IPS-20b (cell line): ENCODE measurements around the gene ROPN1.
A peak's percentile ranks its signal among the peaks of the same experiment; 100 is the strongest.
"Not testable (repeated sequence)": the region's sequence is repeated elsewhere in the genome, so short reads cannot be mapped to it uniquely, and the experiment has no call there.

Experiments used
- H3K27ac ChIP-seq: one replicate; pipeline ENCODE4 v1.5.1; 2013; ENCODE audit warnings: low read length
- H3K27me3 ChIP-seq: 2 replicates; pipeline ENCODE4 v1.6.1; 2013; ENCODE audit warnings: mild to moderate bottlenecking, low read length, inconsistent platforms; ENCODE audit not compliant: insufficient read depth
- H3K36me3 ChIP-seq: 2 replicates; pipeline ENCODE4 v1.6.1; 2013; ENCODE audit warnings: low read depth, mild to moderate bottlenecking, inconsistent platforms, low read length, moderate library complexity; ENCODE audit not compliant: insufficient read depth
- H3K4me1 ChIP-seq: 2 replicates; pipeline ENCODE4 v1.6.1; 2013; ENCODE audit warnings: mild to moderate bottlenecking, control low read depth, inconsistent platforms, low read length, moderate library complexity; ENCODE audit not compliant: insufficient read depth
- H3K4me3 ChIP-seq: 2 replicates; pipeline ENCODE4 v1.5.1; 2013; ENCODE audit warnings: mild to moderate bottlenecking, low read length, inconsistent platforms
- H3K9ac ChIP-seq: 2 replicates; pipeline ENCODE4 v1.6.1; 2013; ENCODE audit warnings: low read depth, mild to moderate bottlenecking, inconsistent platforms, low read length, moderate library complexity
- H3K9me3 ChIP-seq: 2 replicates; pipeline ENCODE4 v1.6.1; 2013; ENCODE audit warnings: mild to moderate bottlenecking, low read depth, low read length, inconsistent platforms; ENCODE audit not compliant: insufficient read depth

Gene ROPN1

DNA sequence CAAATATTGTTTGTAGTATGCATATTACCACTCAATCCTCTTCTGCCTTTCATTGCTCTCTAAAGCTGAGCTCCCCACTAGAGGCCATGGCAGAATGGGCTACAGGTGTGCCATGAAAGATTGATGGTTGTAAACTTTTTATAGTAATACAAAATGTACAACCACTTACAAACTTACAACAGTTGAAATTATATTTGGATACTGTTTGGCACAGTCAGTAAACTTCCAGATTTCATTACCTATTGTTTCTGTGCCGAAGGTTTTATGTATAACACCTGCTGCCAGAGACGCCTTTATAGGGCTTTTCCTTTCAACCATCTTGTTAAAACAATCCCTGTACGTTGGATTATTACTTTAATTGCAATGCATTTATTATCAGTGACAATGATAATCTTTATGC, 7.0 kb downstream of the ROPN1 start:
- no peak overlapping the region for H3K4me3 ChIP-seq
- H3K9ac ChIP-seq = no peak overlapping the region
- no peak overlapping the region for H3K27ac ChIP-seq
- no peaks in the 10 kb centered on the region for H3K36me3 ChIP-seq
- H3K27me3 ChIP-seq = peaks cover 30% of the 10 kb centered on the region
- H3K9me3 ChIP-seq = no peaks in the 10 kb centered on the region
- no peaks in the 10 kb centered on the region for H3K4me1 ChIP-seq

DNA sequence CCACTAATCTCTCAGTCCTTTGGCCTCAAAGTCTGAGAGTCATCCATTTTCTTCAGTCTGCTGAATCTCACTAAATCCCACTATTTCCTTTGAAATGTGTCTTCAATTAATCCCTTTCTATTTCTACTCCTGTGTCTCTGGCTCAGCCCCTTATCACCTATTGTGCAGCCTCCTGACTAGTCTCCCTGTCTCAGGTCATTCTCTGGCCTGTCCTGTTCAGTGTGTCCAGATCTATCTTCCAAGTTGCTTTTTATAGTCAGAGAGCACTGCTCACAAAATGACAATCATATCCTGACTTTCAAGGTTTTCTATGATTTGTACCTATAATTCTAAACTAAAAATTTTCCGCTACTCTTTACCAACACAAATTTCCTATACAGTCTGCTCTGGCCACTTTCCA, 7.6 kb downstream of the ROPN1 start:
- H3K36me3 ChIP-seq = no peaks in the 10 kb centered on the region
- no peak overlapping the region for H3K4me3 ChIP-seq
- H3K9ac ChIP-seq = no peak overlapping the region
- peaks cover 24% of the 10 kb centered on the region for H3K27me3 ChIP-seq
- H3K27ac ChIP-seq = no peak overlapping the region
- H3K4me1 ChIP-seq = no peaks in the 10 kb centered on the region
- H3K9me3 ChIP-seq = no peaks in the 10 kb centered on the region

DNA sequence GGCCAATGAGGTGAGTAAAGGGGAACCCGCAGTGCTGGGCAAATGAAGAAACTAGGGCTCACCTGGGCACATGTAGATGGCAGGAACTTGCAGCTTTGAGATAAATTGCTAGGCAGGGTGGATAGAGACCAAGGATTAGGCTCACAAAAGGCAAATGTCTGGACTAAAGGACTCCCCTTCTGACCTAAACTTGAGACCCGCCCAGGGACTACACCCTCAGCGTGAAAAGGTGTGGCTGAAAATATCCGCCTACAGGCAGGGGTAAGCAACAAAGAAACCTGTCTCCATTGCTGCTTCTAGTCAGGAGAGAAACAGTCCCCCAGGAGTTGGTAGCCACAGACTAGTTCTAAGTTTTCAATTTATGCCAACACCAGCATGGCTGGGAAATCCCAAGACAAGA, 10.6 kb downstream of the ROPN1 start:
- not testable (repeated sequence) for H3K36me3 ChIP-seq, H3K4me1 ChIP-seq, H3K27ac ChIP-seq, H3K9ac ChIP-seq, H3K9me3 ChIP-seq, H3K4me3 ChIP-seq, H3K27me3 ChIP-seq

DNA sequence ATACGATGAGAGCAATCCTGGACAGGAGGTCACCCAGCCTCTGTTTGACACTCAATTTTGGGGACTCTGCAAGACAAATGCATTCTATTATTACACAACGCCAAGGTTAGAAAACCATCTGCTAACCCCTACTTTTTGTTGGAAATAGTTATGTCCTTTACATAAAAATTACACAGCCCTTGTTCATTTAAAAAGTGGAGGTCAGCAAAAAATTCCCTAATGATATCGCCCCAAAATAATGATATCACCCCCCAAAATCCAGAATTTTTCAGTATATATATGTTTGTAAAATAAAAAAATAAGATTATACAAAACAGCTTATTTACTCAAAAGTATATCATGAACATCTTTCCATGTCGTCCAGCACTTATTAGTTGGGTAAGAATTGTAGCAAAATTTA, 11.4 kb downstream of the ROPN1 start:
- Histone ChIP-seq H3K9ac (no peak overlapping the region), H3K4me1 (no peaks in the 10 kb centered on the region), H3K36me3 (no peaks in the 10 kb centered on the region), H3K27ac (no peak overlapping the region), H3K27me3 (no peaks in the 10 kb centered on the region; the same call in 1 of the 2 replicates), H3K9me3 (no peaks in the 10 kb centered on the region), H3K4me3 (peak overlapping the region; percentile 67; the same call in 1 of the 2 replicates)

DNA sequence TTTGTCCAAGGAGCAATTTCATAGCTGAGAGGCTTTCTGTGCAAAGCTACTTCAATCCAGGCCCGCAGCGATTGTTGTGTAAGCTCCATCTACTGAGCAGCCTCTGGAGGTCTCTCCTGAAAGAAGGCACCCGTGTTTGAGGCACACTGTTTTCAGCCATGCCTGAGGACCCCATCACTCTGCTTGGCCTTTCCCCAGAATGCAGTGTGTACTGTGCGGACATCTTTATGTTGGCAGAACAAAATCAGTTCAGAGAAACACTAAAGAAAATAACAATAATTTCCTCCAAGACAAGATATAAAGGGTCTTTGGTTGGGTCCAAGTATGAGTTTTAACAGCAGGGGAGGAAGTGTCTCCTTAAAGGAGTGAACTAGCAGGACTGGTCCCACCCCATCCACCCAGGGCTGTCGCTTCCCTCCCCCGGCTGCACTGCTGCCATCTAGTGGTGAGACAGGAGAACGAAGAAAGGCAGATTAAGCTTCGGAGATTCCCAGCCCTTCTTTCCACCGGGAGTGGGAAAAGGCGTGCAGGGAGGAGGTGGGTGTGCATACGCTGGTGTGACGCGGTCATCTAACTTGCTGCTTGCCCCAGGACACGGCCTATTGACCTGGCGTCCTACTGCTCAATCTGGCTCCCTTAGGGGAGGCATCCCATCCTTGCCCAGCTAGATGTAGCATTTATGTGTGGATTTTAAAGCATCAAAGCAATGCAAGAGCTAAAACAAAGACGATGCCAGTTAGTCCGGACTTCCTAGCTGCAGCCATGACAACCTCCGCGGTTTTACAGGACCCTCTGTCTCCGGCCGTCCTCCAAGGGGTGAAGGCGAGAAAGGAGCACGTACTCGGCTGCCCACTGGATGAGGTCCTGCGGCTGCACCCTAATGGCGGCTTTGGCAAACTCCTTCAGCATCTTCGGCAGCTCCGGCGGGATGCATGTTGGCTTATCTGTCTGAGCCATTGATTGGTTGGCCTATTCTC, 12.1 kb downstream of the ROPN1 start:
- H3K4me1 ChIP-seq, H3K27ac ChIP-seq, H3K9me3 ChIP-seq, H3K27me3 ChIP-seq, H3K36me3 ChIP-seq: not testable (repeated sequence)
- H3K9ac ChIP-seq = peak overlapping the region; percentile 61; the same call in 1 of the 2 replicates
- peak overlapping the region; percentile 67 for H3K4me3 ChIP-seq

DNA sequence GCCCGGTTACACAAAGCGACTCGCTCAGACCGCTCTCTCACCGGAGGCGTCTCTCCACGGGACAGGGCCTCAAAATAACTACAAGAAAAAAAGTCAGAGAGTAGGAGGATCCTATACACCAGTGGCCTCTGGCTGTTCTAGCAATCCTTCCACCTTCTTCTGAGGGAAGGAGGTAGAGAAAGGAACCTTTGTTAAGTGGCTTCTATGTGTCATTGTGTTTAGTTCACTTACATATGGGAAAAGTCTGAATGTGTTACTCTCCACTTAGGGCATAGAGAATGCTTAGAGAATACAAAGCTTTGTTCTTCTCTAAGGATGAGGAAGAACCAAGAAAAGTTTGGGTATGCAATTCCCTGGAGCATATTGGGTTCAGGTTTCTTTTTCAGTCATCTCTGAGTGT, 15.0 kb downstream of the ROPN1 start:
- H3K4me3 ChIP-seq, H3K4me1 ChIP-seq, H3K9ac ChIP-seq, H3K27ac ChIP-seq, H3K36me3 ChIP-seq, H3K9me3 ChIP-seq, H3K27me3 ChIP-seq: not testable (repeated sequence)

DNA sequence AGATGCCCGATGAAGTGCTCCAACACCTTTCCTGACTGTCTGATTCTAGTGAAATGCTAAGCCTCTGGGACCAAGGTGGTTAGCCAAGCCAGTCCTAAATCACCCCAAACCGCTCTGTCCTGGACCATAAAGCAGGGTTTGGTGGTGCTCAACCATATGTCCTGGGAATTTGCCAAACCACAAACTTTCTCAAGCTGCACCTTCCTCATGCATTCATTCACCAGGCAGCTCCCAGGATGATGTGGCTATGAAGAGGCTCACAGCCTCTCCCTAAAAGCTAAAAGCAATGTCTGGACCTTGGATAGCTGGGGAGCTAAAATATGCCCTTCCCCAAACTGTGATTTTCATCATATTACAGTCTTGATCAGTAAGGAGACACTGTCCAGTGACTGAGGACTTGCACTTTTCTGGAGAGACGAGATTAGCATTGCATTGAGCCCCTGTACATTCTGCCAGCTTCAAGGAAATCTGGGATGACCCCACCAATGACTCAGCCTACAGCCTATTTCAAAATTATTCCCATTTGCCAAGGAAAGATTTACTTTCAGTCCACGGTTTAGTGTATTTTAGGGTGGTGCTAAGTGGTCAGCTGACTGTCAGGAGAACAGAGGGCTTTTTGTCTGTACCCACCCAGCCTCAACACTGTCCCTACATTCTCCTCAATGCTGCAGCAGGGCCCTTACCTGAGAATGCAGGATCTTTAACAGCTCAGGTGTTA, 15.6 kb downstream of the ROPN1 start:
- H3K27me3 ChIP-seq, H3K9ac ChIP-seq, H3K4me1 ChIP-seq, H3K4me3 ChIP-seq, H3K9me3 ChIP-seq, H3K27ac ChIP-seq, H3K36me3 ChIP-seq: not testable (repeated sequence)

DNA sequence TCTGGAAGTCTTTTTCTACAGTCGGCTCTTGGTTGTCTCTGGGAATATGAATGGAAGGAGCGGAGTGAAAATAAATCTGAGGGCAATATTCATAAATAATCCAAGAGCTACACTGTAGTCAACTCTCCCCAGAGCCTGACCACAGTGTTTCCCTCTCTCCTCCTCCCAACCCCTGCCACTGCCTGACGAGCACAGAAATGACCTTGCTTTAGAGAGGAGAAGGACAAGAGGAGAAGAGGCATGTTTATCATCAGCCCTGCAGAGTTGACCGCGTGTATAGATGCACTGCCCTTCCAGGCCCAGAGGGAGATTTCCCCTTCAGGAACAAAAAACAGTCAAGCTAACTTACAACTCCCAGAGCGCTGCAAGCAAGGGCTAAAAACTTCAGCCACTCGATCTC, 16.9 kb downstream of the ROPN1 start:
- not testable (repeated sequence) for H3K9ac ChIP-seq, H3K4me3 ChIP-seq, H3K27me3 ChIP-seq, H3K9me3 ChIP-seq, H3K4me1 ChIP-seq, H3K36me3 ChIP-seq, H3K27ac ChIP-seq

DNA sequence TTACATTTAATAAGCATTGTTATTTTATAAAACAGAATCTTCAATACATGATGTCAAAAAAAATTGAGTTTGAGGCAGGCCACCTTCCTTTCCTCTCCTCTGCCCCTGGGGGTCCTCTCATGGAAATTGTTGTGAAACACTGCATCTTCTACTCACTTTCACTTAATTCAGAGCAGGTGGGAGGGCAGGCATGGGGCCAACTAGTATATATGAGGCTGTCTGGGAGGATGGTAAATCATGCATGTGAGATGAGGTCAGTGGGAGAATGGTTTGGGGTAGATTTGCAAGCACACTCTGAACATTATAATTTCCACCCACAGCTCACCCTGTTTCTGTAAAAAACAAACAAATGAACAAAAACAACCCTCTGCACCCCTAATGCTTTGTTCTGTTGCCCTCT, 20.5 kb downstream of the ROPN1 start:
- Histone ChIP-seq H3K36me3 (no peaks in the 10 kb centered on the region), H3K9ac (no peak overlapping the region), H3K27ac (no peak overlapping the region), H3K27me3 (no peaks in the 10 kb centered on the region), H3K9me3 (no peaks in the 10 kb centered on the region), H3K4me1 (no peaks in the 10 kb centered on the region), H3K4me3 (no peak overlapping the region)

DNA sequence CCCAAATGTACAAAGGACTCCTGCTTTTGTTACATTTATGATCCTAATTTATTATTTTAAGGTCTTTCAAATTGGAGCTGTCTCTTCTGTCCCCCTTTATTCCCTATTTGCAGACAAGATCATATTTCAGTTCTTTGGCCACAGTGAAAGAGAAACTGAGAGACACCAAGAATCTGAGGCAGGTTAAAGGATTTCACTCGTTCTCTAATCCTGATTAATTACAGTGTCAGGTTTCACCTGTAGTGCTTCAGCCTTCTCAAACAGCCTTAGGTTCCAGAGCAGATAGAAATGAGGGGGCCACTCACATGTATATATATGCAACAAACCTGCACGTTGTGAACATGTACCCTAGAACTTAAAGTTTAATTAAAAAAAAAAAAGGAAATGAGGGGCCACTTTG, 24.7 kb downstream of the ROPN1 start:
- not testable (repeated sequence) for H3K36me3 ChIP-seq, H3K4me1 ChIP-seq, H3K27me3 ChIP-seq

DNA sequence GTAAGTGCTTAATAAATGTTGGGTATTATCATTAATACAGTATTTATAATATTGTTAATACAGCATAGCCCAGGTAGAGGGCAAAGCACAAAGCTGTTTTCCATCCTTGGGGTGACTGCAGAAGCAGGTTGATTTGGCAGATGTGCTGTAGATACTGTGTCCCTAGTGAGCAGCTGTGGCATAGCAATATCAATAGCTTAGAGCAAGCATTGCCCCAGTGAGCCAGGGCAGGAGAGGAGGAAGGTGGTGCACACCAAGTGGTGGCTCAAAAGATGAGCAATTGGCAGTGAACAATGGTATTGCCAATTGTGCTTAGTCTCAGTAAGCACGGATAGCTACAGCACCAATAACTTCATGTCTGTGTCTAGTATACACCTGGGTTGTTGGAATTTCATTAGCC, 25.1 kb downstream of the ROPN1 start:
- H3K9me3 ChIP-seq, H3K4me3 ChIP-seq, H3K36me3 ChIP-seq, H3K27ac ChIP-seq, H3K9ac ChIP-seq, H3K4me1 ChIP-seq: not testable (repeated sequence)
- H3K27me3 ChIP-seq = peaks cover 12% of the 10 kb centered on the region

More for the DNA sequence above, 24.7 kb downstream of the ROPN1 start:
- H3K4me3 ChIP-seq, H3K9me3 ChIP-seq, H3K27ac ChIP-seq, H3K9ac ChIP-seq: not testable (repeated sequence)

DNA sequence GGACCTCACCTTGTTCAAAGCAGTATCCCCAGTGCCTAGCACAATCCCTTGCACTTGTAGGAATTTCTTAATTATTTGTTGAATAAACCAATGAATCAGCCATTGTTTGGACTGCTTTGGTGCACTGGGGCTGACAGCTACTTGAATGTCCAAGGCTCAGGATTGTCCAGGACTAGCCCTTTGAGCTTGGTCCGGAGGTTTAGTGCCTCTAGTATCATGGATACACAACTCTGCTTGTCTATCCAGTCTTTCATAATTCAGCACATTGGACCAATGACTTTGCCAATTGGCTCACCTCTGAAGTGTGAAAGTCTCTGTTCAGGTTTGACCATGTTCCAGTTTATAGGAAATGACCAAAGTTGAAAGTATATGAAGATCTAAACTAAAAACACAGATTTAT, 27.1 kb downstream of the ROPN1 start:
- H3K27ac ChIP-seq, H3K9ac ChIP-seq, H3K4me1 ChIP-seq, H3K4me3 ChIP-seq, H3K9me3 ChIP-seq, H3K36me3 ChIP-seq: not testable (repeated sequence)
- H3K27me3 ChIP-seq = peaks cover 15% of the 10 kb centered on the region
